NCI-H1105 (cell line): ENCODE measurements around the gene TOP3B.

Experiments
- DNase-seq: peaks from one replicate; lab custom pipeline; 2025; lab: John Stamatoyannopoulos, UW

The TOP3B gene

GRCh38 chr22:21980547-21980946 lies 2.0 kb downstream of the TOP3B start:
- no peak for DNase-seq

DNA sequence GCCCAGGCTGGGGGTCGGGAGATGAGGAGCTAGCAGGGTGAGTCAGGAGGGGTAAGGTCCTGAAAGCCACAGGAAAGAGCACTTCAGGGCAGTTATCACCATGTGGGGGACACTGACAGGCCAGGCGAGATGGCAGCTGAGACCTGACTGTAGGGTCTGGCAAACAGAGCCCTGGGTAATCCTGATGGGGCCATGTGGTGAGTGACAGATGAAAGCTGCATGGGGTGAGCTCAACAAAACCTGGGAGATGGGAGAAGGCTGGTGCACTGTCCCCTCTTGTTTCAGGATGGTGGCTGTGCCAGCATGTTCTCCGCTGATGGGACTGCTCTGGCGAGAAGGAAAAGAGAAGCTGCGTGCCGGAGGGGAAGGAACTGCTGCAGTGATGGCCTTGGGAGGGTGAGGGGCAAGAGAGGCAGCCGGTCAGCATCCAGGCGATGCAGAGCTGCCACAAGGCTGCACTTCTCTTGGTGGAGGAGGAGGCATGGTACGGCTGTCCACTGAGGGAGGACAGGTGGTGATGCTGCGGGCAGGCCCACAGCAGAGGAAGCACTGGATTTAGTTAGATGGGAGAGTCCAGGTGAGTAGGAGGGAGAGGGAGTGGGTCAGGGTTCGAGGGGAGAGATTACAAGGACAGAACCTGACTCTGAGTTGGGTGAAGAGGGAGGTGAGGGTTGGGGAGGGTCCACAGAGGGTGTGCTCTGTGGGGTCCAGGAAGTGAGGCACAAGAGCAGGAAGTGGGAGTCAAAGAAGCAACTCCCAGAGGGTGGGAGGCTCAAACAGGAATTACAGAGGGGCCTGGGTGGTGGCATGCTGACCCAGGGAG lies 3.8 kb downstream of the TOP3B start:
- no peak for DNase-seq

GRCh38 chr22:21977814-21978213 lies 4.8 kb downstream of the TOP3B start:
- DNase-seq, result no peak

DNA sequence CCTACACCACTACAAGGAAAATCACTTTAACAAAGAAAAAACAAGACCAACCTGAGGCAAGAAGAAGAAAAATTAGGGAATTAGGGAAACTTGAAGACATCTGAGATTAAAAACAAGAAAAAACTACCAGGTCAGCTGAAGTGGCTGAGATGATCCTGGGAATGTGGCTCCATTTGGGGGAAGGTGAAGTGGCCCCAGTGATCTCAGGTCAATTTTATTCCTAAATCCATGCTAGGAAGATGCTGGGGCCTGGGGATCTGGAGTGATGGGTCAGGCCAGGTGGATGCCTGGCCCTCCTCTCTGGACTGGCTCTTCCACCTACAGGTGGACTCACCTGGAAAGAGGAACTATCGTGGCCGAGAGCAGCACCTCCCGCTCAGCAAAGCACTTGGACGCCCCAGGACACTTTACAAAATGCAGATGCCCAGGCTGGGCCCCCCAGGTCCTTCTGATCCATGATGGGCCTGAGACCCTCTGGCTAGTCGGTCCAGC lies 6.7 kb downstream of the TOP3B start:
- no peak for DNase-seq

DNA sequence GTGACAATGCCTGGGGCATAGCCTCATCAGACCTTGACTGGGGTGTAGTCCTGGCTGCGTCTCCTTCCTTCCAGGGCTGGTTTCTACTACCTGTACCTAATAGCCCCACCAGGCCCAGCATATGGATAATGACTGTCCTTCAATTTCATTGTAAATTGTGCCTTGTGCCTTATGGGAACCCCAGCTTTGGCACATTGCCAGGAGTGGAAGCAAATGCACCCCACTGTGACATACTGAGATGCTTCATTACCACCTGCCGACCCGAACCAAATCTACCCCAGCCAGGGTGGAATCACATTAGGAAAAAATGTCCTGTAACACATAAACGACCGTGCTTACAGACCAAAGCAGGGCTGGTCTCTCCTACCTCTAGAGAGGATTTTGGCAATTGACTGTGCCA lies 7.3 kb downstream of the TOP3B start:
- no peak for DNase-seq

- no peak for DNase-seq
Observed at GRCh38 chr22:21974058-21974649, 8.4 kb downstream of the TOP3B start.

- DNase-seq, result no peak
Observed at GRCh38 chr22:21972806-21973205, 9.8 kb downstream of the TOP3B start.

- no peak for DNase-seq
Observed at GRCh38 chr22:21972293-21972779, 10.3 kb downstream of the TOP3B start.

GRCh38 chr22:21971858-21972275 lies 10.7 kb downstream of the TOP3B start:
- DNase-seq, result no peak

DNA sequence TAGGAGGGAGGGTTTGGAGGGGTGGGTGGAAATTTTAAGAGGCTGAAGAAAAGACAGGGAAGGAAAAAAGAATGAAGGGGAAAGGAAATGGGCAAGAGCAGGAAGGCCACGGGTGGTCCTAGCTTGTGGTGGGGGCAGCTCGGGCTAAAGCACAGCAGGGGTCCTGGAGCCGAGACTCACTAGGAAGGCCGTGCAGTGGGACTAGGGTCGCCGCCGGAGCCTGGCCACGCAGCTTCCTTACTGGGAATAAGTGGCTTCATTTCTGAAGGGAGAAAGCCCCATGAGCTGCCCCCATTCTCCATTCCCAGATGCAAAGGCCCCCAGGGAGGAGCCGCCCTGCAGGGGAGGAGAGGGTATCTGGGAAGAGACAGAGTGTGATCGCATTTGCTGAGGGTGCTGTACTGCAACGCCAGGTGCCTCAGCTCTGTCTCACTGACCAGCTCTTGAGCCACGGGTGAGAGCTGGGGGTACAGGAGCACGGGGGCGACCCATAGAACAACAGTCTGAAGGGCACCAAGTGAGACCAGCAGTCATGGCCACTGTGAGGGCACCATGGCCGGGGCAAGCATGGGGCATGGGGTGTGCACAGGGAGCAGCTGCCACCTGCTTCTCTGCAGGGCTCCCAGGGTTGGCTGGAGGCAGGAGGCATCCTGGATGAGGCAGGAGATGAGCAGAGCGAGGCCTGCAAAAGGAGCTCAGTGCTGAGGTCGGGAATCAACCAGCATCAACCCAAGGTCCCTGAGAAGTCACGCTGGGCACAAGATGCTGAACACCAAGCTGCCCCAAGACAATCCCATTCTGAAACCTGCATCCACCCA lies 11.6 kb downstream of the TOP3B start:
- DNase-seq, result no peak

DNA sequence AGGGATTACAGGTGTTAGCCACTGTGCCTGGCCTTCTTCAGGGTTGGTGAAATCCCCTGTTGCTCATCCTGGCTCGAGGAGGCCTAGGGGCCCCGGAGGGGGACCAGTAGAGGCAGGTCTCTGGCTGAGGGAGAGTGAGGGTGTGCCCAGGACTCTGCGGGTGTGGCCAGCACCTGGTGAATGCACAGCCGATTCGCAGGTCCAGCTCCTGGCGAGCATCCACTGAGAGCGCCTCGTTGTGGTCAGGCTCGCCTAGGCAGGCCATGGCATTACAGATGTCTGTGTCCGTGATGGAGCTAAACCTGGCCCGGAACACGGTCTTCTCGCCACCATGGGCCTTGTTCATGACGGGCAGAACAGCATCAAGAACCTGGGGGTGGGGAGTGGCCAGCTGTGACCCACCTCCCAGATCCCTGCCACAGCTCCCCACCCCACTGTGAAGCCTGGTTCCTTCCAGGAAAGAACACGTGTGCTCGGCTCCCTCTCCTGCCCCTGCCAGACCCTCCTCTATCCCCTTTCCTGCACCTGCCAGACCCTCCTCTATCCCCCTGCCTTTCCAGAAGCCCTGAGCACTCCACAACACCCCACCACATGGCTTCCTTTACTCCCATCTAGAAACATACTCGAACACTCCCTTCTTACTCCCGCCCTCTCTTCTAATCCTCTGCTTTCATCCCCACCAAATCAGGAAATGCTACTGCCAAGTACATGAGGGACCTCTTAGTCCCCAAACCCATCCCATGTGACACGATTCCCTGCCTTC lies 12.4 kb downstream of the TOP3B start:
- DNase-seq, result no peak

GRCh38 chr22:21968452-21969129 lies 14.0 kb downstream of the TOP3B start:
- DNase-seq, result no peak

DNA sequence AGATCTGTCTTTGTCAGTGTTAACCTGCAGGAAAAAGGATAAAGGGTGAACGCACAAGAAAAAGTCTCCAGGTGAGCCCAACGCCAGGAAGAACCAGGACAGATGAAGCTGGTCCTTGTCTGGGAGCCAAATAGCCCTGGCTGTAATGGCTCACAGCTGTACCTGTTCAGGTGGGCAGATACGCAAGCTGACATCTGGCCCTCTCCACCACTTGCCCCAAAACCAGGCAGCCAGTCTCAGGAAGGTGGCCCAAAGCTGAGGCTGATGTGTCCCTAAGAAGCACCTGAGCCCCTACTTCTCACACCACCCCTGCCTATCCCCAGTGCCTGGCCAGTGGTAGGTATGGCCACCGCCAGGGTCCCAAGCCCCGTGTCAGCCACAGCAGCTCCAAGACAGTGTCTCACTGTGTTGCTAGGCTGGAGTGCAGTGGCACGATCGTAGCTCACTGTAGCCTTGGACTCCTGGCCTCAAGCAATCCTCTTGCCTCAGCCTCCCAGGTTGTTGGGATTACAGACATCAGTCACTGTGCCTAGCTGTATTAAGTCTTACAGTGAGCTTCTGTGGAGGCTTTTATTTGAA lies 14.8 kb downstream of the TOP3B start:
- DNase-seq, result no peak

GRCh38 chr22:21966643-21967516 lies 15.7 kb downstream of the TOP3B start:
- no peak for DNase-seq

GRCh38 chr22:21965762-21966288 lies 16.8 kb downstream of the TOP3B start:
- no peak for DNase-seq

DNA sequence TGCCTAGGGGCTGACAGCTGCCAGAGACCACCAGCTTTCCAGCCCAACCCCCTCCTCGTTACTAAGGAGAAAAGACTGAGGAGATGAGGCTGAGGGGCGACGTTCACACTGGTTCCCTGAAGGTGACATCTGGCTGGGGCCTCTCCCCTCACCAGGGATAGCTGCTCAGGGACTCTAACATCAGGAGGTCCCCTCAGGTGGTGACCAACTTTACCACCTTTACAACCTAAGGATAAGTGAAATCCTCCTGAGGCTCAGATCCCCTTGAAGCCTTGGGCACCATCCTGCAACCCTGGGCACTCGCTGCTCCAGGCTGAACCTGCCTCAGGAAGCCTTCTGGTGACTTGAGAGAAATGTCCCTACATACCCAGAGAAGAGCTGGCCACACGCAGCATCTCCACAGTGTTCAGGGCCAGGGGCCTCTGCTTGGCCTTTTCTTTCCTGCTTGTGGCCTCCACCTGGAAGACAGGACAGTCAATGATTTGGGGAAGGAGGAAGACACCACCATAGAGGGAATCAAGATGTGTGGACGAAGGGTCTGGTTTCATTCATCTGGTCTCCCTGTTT lies 17.6 kb downstream of the TOP3B start:
- DNase-seq, result no peak

DNA sequence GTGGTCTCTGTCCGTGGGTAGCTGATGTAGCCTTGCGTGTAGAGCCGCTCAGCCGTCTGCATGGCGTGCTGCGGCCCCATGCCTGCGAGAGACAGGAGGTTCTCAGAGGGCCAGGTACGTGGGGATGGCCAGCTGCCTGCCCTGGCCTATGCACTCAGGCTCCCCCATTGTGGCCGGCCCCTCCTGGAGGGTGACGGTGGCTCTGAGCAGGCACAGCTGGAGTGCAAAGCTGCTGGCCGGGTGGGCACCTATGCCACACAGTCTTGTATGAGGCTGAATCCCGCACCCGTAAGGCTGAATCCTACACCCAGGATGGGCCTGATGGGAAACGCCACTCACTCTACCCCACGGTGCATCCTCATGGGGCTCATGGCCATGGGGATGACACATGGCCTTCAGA lies 18.4 kb downstream of the TOP3B start:
- no peak for DNase-seq

DNA sequence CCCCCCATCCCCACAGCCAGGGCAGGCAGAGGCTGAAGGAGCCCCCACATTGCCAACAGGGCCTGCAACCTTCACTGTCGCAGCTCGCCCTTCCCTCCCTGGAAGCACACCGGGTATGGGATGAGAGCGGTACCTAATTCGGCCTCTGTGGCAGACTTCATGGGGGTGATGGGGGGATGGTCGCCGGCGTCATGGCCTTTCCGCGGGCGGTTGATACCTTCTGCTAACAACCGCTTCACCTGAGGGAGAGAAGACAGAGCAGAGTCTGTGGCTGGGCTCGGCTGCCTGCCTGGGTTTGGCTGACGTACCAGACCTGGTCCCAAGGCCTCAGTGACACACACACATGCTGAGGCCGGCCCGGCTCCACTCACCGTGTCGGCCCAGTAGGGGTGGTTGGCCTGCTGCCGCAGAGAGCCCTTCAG lies 18.8 kb downstream of the TOP3B start:
- DNase-seq, result no peak

DNA sequence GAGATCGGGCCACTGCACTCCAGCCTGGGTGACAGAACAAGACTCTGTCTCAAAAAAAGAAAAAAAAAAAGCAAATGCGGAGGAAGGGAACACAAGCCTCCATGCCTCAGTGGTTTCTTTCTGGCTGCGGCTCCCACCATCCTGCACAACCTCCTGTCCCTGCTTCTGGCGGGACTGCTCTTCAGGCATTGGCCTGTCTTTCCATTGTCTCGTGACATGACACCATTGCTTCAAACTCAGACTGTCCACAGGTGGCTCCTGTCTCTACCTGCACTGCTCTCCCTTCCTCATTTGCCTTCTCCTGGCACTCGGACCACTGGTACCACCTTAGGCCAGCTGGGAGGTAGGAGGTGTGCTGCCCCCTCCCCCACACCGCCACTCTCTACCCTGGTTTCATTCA lies 19.3 kb downstream of the TOP3B start:
- no peak for DNase-seq
